GM21515 (cell line): ENCODE measurements around the gene ZFAND3.

ENCODE experiments used
- ATAC-seq: cut with Tn5 transposase; IDR thresholded peaks from one replicate; pipeline ENCODE4 v1.9.1; 2021; ENCODE audit not compliant: unreplicated experiment

The ZFAND3 gene

DNA sequence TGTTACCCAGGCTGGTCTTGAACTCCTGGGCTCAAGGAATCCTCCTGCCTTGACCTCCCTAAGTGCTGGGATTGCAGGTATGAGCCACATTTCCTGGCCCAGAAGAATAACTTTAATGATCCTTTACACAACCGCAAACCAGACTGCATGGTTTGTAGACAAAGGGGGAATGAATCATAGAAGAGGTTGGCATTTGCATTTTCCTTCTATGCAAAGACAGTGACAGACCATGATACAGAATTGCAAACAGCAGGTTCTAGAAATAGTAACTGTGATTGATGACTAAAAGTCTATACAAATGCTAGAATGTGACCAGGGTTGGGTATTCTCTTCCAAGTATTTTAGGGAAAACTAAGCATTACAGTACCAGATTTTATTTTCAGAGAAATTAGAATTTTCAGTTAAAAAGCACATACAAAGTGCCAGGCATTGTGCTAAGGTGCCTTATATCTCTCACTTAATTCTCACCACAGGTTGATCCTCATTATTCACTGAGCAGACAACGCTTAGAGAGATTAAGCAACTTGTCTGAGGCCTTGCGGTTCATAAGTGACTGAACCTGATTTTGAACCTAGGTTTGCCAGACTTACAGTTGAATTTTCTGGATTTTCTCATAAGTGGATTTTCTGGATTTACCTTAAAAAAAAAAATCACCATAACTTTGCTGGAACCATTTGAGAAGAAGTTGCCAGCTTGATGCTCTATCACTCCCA lies 146.6 kb downstream of the ZFAND3 start:
- no peak for ATAC-seq

DNA sequence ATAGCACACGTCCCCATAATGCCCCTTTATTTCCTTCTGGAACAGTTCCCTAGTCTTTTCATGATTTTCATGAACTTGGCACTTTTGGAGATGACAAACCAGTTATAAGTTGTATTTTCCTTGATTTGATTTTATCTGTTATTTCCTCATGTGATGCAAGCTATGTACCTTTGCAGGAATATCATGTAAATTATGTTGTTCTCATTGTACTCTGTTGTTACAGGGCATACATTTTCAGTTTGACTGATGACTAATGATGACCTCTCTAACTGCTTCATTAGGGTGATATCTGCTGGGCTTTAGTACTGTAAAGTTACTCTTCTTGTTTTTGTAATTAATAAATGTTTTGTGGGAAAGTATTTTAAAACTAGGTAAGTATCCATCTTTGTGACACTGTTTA lies 147.3 kb downstream of the ZFAND3 start:
- ATAC-seq: no peak

DNA sequence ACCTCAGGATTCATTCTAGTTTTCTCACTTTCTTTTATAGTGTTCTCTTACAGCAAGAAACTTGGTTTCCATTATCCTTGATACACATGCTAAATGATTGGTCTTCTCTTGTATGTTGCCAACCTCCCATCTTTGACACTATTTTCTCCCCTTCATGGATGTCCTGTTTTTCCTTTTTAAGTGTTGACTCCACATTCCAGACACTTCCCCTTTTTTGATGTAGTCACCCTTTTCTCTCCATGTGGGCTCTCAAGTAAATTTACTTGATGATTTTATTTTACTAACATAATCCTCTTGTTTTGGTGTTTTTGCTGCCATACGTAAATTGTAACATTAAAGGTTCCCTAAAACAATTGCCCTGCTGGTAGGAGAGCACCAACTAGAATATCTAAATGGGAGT lies 148.1 kb downstream of the ZFAND3 start:
- no peak for ATAC-seq

DNA sequence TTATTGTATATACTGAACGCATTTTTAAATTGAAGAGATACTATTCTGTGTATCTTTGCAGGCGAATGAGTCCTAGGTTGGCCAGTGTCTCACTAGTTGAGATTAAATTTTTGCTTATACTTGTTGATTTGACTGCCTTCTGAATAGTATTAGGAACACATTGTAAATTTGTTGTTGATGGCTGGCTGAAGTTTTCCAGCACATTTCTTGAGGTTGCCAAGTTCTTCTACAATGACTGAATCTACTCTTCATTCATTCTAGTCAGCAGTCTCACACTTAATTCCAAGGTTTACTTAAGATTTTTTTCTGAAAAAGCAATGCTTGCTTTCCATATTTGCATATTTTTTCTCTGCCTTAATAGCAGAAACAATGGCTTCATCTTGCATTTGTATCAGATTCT lies 151.7 kb downstream of the ZFAND3 start:
- no peak for ATAC-seq

DNA sequence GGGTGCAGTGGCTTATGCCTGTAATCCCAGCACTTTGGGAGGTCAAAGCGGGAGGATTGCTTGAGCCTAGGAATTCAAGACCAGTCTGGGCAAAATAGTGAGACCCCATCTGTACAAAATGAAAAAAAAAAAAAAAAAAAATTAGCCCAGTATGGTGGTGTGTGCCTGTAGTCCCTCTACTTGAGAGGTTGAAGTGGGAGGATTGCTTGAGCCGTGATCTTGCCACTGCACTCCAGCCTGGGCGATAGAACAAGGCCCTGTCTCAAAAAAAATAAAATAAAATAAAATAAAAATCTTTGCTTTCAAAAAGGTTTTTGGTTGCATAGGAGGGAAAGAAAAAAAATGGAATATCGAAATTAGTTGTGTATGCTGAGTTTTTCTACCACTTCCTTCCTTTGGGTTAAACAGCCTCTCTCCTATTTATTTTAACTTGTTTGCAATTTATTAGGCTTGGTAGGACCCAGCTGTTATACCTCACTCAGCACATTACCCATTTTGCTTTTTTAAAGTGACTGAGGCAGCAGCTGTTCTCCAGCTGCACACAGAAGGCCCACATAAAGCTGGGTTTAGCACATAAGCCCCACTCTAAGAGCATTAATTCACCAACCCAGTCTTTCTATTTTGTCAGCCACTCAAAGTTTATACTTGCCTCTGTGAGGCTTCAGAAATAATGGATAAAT lies 152.3 kb downstream of the ZFAND3 start:
- ATAC-seq: no peak

DNA sequence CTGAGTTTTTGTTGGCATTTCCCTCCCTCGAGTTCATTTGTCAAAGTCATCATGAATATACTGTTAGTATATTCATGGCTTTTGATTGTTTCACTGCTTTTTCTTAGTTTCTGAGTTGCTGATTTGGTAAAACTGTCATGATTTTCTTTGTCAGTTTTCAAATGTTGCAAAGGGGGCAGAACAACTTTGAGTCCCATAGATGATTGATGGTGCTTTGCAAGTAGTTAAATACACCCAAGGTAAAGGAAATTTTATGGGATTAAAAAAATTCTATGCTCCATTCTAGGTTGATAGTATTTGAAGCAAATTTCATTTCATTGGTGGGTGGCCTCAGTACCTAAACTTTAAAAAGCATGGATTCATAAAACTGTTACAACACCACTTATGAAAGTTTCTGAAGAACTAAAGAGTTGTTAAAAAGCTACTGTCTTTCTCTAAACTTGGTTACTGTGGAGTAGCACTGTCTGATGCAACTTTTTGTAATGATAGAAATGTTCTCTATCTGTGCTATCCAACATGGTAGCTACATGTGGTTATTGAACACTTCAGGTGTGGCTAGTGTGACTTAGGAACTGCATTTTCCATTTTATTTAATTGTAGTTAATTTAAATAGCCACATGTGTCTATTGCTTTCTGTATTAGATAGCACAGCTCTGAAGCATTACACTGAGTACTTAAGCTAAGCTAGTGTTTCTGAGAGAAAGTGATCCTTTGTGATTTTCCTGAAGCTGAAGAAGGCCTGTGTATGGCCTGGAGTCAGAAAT lies 153.6 kb downstream of the ZFAND3 start:
- no peak for ATAC-seq

DNA sequence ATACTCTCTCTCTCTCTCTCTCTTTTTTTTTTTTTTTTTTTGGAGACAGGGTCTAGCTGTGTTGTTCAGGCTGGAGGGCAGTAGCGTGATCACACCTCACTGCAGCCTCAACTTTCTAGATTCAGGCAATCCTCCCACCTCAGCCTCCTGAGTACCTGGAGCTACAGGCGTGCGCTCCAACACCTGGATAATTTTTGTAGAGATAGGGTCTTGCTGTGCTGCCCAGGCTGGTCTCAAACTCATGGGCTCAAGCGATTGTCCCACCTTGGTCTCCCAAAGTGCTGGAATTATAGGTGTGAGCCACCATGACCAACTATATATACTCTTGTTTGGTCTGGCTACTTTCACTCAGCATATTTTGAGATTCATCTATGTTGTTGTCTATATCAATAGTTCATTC lies 154.9 kb downstream of the ZFAND3 start:
- ATAC-seq: no peak

DNA sequence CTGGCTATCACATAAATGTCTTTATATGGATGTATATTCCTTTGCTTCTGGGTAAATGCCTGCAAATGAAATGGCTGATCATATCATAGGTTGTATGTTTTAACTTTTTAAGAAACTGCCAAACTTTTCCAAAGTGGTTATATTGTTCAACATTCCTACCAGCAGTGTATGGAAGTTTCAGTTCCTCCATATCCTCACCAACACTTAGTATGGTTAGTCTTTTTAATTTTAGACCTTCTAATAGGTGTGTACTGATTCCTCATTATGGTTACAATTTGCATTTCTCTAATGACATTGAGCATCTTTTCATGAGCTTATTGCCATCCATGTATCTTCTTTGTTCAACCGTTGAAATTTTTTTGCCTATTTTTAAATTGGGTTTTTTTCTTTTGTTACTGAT lies 155.4 kb downstream of the ZFAND3 start:
- ATAC-seq: no peak

DNA sequence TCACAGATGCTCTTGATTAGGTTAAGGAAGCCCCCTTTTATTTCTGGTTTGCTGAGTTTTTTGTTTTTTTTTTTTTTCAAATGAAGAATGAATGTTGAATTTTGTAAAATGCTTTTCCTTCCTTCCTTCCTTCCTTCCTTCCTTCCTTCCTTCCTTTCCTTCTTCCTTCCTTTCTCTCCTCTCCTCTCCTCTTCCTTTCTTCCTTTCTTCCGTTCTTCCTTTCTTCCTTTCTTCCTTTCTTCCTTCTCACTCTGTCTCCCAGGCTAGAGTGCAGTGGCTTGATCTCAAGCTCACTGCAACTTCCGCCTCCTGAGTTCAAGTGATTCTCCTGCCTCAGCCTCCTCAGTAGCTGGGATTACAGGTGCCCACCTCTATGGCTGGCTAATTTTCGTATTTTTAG lies 158.2 kb downstream of the ZFAND3 start:
- no peak for ATAC-seq

DNA sequence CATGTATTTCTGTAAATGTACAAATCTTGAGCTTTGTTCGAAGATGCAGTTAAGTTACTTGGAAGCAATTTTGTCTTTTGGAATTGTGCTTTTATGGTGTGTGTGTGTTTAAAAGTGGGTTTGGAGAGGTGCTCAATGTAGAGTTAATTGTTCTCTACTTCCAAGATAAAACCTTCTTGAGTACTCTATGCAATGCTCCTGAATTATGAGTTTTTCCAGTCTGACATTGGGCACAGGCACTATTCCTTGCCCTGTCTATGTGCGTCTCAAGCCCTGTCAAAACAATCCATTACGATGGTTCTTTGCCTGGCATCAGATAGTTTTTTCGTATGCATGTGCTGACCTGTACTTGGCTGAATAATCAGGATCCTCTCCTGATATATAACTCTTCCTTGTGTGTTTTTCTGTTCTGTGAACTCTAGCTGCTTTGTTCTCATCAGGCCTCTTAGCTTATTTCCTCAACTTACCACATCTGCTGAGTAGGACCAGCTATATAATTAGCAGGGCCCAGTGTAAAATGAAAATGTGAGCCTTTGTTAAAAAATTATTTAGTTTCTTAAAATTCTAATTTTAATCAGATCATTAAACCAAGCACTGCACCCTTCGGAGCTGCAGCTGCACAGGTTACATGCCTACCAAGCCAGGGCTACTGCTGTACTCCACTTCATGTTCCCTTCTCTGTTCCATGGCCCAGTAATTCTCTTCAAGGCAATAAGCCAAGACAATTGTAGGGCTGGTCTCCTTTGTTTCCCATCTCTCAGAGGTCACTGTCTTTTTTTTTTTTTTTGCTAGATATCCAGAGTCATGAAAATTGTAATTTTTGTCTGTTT lies 160.1 kb downstream of the ZFAND3 start:
- ATAC-seq: no peak

DNA sequence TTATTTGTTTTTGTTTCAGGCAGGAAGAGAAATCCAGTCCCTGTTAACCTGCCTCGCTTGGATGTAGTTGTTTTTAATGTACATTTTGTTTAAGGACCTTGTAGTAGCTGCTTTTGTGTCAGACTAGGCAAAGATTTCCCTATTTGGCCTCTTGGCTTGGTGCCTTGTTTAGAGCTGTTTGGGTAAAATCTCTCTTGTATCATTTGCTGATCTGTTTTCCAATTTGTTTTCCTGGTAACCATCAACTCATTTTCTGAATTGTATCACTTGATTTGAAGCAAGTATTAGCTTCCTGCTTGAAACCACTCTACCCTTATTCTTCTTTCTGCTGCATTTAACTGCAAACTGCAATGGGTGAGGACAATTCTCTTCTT lies 160.7 kb downstream of the ZFAND3 start:
- ATAC-seq: no peak

DNA sequence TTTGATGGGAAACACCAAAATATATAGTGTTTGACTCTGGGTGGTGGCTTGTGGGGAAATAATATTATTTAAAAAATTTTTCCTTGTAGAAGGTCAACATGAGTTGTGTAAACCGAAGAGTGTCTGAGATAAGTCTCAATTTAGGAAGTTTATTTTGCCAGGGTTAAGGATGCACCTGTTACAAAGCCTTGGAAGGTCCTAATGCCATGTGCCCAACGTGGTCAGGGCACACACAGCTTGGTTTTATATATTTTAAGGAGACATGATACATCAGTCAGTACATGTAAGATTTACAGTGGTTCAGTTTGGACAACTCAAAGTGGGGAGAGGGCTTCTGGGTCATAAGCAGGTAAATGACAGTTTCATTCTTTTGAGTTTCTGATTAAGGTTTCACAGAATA lies 162.1 kb downstream of the ZFAND3 start:
- ATAC-seq: no peak

DNA sequence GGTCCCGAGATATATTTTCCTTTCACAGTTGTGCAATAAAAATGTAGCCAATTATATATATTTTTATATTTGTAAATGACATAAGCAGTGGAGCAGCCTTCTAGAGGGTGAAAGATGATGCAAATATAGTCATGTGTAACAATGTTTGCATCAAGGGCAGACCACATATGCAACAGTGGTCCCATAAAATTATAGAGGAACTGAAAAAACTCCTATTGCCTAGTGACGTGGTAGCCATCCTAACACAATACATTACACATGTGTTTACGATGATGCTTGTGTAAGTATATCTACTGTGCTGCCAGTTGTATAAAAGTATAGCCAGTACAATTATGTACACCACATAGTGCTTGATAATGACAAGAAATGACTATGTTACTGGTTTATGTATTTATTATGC lies 162.8 kb downstream of the ZFAND3 start:
- no peak for ATAC-seq

DNA sequence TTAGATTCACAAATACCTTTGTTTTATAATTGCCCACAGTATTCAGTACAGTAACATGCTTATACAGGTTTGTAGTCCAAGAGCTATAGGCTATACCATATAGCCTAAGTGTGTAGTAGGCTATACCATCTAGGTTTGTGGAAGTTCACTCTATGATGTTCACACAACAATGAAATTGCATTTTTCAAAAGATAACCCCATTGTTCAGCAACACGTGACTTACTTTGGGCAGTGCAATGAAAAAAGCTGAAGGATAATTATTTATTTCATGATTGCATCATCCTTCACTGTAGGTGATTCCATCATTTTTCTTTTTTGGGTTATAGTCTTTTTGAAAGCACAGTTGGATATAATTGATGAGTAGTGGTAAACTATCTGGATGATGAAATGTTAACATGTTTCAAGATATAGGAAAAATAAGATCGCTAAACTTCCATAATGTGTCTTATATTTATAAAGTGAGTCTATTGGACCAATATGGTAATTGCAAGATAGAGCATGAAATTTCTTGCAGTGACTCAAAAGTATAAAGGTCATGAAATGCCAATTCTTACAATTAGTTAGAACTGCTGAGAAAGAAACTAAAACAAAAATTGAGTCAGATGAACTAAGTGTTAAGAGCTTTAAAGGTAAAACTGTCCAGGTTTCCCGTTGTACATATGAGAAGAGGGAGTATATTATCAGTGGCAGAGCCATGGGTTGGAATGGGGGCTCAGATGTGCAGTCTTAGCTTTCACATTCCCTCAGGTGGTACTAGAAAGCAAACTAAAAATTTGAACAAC lies 164.4 kb downstream of the ZFAND3 start:
- no peak for ATAC-seq

DNA sequence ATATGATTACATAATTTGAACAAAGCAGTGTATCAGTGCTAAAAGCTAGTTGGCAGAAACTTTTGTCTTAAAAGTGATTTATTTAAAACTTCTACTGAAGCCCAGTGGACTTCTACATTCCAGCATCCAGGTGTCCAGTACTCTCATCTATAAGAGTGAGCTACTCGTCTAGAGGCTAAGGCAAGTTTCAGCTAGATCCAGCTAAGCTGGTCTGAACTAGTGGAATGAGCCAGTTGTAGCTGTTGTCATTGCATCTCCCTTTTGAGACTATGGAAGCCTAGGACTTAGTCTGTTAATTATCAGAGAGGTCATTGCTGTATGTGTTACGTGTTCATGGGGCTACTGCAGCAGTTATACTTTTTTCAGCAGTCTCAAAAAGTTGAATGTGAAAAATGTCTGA lies 165.1 kb downstream of the ZFAND3 start:
- ATAC-seq: no peak

DNA sequence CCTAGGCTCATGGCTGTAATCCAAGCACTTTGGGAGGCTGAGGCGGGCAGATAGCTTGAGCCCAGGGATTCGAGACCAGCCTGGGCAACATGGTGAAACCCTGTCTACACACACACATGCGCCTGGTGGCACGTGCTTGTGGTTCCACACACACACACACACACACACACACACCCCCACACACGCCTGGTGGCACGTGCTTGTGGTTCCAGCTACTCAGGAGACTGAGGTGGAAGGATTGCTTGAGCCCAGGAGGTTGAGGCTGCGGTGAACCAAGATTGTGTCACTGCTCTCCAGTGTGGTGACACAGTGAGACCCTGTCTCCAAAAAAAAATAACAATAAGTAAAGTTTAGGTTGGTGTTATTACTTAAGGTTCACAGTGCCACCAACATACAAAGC lies 165.8 kb downstream of the ZFAND3 start:
- ATAC-seq: no peak

DNA sequence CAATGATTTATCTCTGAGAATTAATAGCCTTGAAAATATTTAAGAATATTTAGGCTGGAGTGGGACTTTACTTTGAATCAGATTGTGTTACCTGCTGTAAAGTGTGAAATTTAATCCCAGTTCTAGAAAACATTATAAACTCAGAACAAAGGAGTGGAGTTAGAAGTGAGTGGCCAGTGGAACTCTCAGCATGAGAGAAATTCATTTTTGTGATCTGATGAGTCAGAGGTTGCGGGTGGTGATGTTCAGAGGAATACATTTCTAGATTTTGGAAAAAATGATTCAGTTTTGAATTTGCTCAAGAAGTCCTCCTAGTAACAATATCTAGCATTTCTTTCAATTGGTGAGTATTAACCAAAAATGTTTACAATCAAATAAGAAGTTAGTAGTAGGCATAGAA lies 167.5 kb downstream of the ZFAND3 start:
- no peak for ATAC-seq

DNA sequence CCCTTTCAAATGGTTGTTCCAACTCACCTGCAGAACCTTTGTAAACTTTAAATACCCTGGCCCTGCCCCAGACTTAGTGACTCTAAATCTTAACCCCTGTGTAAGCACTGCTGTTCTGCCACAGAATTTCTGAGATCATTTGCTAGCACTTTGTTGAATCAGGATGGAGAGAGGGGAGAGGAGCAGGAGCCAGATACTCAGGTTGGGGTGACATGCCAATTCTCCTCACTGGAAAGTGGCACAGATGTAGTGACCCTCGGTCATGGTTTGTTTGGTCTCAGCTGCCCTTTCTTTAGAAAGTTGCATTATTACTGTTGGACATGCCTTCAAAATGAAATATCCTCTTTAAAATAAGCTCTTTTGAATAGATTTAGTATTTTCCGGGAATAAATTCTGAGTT lies 168.0 kb downstream of the ZFAND3 start:
- ATAC-seq: no peak

DNA sequence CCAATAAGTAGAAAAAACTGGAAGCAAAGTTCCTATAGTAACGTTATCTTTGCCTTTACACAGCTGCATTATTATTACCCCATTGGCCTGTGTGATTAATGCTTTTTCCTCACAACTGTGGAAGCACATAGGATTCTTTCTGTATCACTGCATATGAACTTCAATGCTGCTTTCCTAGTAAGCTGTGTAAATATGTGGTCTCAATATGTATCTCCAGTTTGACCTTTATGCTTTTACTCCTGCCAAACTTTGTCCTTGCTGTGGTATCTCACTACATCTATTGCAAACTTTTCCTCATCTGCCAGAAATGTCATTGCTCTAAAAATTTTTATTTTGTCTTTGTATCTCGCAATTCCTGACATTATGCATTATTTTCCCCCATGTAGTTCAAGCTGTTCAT lies 168.6 kb downstream of the ZFAND3 start:
- ATAC-seq: no peak

DNA sequence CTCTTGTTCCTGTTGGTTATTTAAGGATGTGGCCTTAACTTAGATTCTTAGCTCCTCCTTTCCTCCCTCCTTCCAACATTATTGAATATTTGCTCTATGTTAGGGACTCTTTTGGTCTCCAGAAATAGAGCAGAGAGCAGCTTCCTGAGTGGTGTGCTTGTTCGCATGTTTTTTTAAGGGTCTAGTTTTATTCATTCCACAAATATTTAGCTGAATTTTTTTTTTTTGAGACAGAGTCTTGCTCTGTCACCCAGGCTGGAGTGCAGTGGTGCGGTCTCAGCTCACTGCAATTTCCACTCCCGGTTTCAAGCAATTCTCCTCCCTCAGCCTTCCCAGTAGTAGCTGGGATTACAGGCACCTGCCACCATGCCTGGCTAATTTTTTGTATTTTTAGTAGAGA lies 169.2 kb downstream of the ZFAND3 start:
- ATAC-seq: no peak
